ENCODE measurements around the gene PAK3. TPM values are rescaled to one million over a fixed set of nuclear protein-coding genes. Genes with fewer than 3 reads are reported as not detected.

Gene PAK3
- total and polyA plus RNA-seq, 2 donors (not counting 3 experiments of a cell fraction or from before 2014, with no cell fraction given) = 0.01 to 0.15 TPM

GRCh38 chrX:111123125-111123524, 27.1 kb downstream of the PAK3 start:
- no peak overlapping the region for H3K9ac ChIP-seq (replicated peaks; ENCODE audit: extremely low read depth, insufficient read depth, low read length)
- dilution Hi-C loops (cut with MboI; ENCODE audit: extremely low pct_ligation_motif_present, low sequenced_read_pairs) = no loop called here
- H3K27ac ChIP-seq (ENCODE audit: insufficient read depth, low read depth, low read length) = no peak overlapping the region
- H2AFZ ChIP-seq (ENCODE audit: low read depth, low read length) = no peak overlapping the region
- H3K4me1 ChIP-seq (ENCODE audit: control insufficient read depth, extremely low read depth, insufficient read depth, low read length) = no peaks in the 10 kb centered on the region
- intact Hi-C loops (cut with micrococcal nuclease) = no loop called here
- ChIA-PET CTCF (no interaction called here), POLR2A (no interaction called here)
- no peak for FAIRE-seq
- TF ChIP-seq EZH2 (IDR thresholded peaks at IDR 0.05; ENCODE audit: borderline replicate concordance, low read depth, low read length, severe bottlenecking) (no peak), FOS (IDR thresholded peaks at IDR 0.05; ENCODE audit: borderline replicate concordance, insufficient read depth, low read length) (no peak), MYC (IDR thresholded peaks at IDR 0.05; ENCODE audit: low read depth, low read length) (no peak), POLR2A (IDR thresholded peaks at IDR 0.05; ENCODE audit: low read depth, low read length) (no peak), MAX (IDR thresholded peaks at IDR 0.05; ENCODE audit: insufficient read depth, insufficient read length) (no peak), POLR2AphosphoS5 (IDR thresholded peaks at IDR 0.05; ENCODE audit: insufficient read depth, low read depth, low read length) (no peak), GATA2 (IDR thresholded peaks at IDR 0.05; ENCODE audit: insufficient read depth, insufficient read length, low read depth, low read length) (no peak), JUN (IDR thresholded peaks at IDR 0.05; ENCODE audit: borderline replicate concordance, insufficient read depth, insufficient read length, low read depth) (no peak), CTCF (IDR thresholded peaks at IDR 0.05; ENCODE audit: extremely low read depth in 1 of 2, insufficient read depth in 1 of 2, low read depth in 1 of 2, low read length in 2 of 2) (no peak)
- no peaks in the 10 kb centered on the region for H3K9me1 ChIP-seq (replicated peaks; ENCODE audit: control insufficient read depth, extremely low read depth, insufficient read depth, low read length)
- H3K36me3 ChIP-seq (ENCODE audit: control insufficient read depth in 2 of 2, extremely low read depth in 1 of 2, insufficient read depth in 2 of 2, low read length in 2 of 2) = no peaks in the 10 kb centered on the region
- H3K4me2 ChIP-seq (ENCODE audit: insufficient read depth, low read length) = no peak overlapping the region
- no peaks in the 10 kb centered on the region for H3K79me2 ChIP-seq (ENCODE audit: control insufficient read depth, insufficient read depth, low read length)
- H4K20me1 ChIP-seq (replicated peaks; ENCODE audit: control insufficient read depth, extremely low read depth, insufficient read depth, low read length) = no peaks in the 10 kb centered on the region
- H3K9me3 ChIP-seq (replicated peaks; ENCODE audit: control insufficient read depth, insufficient read depth, low read length) = no peaks in the 10 kb centered on the region
- no peaks in the 10 kb centered on the region for H3K27me3 ChIP-seq (ENCODE audit: control insufficient read depth in 2 of 2, insufficient read depth in 2 of 2, low read length in 2 of 2)
- BruUV-seq (replicated peaks) = no TSS peak
- no peak for DNase-seq (ENCODE audit: low read depth, low spot score)
- H3K4me3 ChIP-seq (replicated peaks in 1 of 3; ENCODE audit: insufficient read depth in 1 of 3, low read depth in 1 of 3, low read length in 3 of 3) = no peak overlapping the region
